AG04450 (cell line): ENCODE data around the gene ZNF385C. TPM values are rescaled to one million over a fixed set of nuclear protein-coding genes. Genes with fewer than 3 reads are reported as not detected.

Experiments used
- CTCF ChIA-PET: fragments of 300-600, 350-600 bp; formaldehyde crosslinking; extraction: SDS; loops from one replicate; lab custom pipeline; 2022; ENCODE audit warnings: antibody characterized with exemption, inconsistent platforms; lab: Charles Lee
- POLR2A ChIA-PET: fragments of 350-600 bp; formaldehyde crosslinking; extraction: SDS; loops from one replicate; lab custom pipeline; 2021; ENCODE audit warnings: antibody characterized with exemption, inconsistent platforms; lab: Yijun Ruan, JAX
- DNase-seq: peaks from one replicate; pipeline ENCODE4 v3.0.0-alpha.2; 2011; ENCODE audit warnings: low read depth, low spot score
- H3K27ac ChIP-seq: one replicate; pipeline ENCODE4 v1.5.1; 2012; ENCODE audit warnings: low read depth, low read length, control low read depth
- H3K27me3 ChIP-seq: one replicate; pipeline ENCODE4 v1.6.0; 2012; ENCODE audit warnings: low read length; ENCODE audit not compliant: control insufficient read depth, insufficient read depth
- H3K4me3 ChIP-seq: 2 replicates; pipeline ENCODE4 v1.5.1; 2011; ENCODE audit warnings: mild to moderate bottlenecking, low read depth, low read length, control low read depth
- H3K9me3 ChIP-seq: 2 replicates; pipeline ENCODE4 v1.5.1; 2012; ENCODE audit warnings: low read length; ENCODE audit not compliant: control insufficient read depth, insufficient read depth
- polyA plus RNA-seq: library from polyadenylated mRNA; depleted of rRNA; stranded (reverse); fragments of >200 nt; gene quantifications from 2 replicates; pipeline ENCODE4 v1.2.3, GENCODE V29; 2011
- TF ChIP-seq, protein P1 (sequence below): IDR thresholded peaks from 2 replicates; pipeline ENCODE4 v1.5.1; 2011; ENCODE audit warnings: low read depth, low read length, control low read depth, inconsistent platforms

Gene ZNF385C
- polyA plus RNA-seq, 1 experiment = not detected

DNA sequence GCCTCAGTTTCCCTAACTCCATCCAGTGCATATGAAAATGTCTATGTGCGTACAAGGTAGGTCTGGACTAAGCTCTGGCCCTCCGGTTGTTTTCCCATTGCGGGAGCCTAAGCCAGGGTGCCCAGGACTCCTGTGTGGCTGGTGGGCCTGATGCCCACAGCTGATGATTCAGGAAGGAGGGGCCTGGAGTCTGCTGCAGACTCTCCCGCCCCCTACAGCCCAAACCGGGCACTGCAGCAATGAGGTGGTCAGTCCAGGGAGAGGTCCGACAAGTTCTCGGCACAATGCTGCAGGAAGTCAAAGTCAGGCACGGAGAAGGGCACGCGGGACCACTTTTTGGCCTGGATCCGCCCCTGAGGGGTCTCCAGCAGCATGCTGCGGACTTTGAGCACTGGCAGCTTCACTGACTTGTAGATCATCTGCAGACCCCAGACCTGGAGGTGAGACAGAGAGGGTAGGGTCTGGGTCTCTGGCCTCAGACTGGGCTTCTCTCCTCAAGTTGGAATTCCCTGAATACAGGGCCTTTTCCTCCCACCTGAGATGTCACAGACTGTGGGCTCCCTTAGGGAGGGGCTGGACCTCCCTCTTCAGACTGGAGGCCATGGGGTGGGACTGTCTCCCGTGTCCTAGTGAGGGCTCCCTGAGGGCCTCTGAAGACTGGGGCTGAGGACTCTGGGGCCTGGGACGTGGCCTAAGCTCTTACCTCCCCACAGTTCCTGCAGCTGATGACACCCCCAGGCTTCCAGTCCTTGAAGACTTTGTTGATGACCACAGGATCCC lies 3.4 kb upstream of the ZNF385C start:
- CTCF ChIA-PET = interaction anchor here (0.5 to 2.1 kb wide), 19 partner anchors 9 to 171 kb away, joined by 3 to 11 read pairs (median 5); partner anchors contain the start of genes DHX58, DNAJC7, NKIRAS2 and ODAD4
- peak; percentile 13 for DNase-seq

DNA sequence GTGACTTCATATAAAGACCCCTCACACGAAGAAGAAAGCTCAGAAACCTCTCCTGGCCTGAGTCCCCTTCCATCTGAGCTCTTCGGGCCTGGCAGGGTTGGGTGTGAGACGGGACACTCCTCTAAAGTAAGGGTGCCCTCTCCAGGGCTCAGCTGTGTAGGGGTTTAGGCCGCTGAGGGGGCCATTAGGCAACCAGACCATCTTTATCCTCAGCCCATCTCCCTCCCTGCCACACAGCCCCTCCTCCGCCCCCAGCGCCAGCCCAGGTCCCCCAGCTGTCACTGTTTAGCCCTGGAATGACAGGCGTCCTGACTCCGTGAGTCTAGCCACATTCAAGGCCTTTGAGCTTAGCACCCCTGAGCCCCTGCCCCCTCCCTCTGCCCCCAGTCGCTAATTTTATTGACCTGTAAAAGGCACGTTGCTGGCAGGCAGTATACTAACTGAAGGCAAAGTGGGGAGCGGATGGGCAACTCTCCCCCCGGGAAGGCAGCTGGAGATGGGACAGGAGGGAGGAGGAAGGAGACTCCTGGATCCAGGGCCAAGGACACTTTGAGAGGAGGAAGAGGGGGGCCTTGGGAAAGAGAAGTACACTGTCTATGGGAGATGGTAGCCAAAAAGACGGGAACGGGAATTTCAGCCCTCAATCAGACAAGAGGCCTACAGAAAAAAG lies 592 bp upstream of the ZNF385C start:
- no peak for DNase-seq
- Histone ChIP-seq H3K27ac (no peak overlapping the region), H3K9me3 (no peaks in the 10 kb centered on the region), H3K4me3 (no peak overlapping the region), H3K27me3 (peaks cover 54% of the 10 kb centered on the region)
- CTCF ChIA-PET = no interaction called here
- POLR2A ChIA-PET = no interaction called here
- TF ChIP-seq, protein P1, sequence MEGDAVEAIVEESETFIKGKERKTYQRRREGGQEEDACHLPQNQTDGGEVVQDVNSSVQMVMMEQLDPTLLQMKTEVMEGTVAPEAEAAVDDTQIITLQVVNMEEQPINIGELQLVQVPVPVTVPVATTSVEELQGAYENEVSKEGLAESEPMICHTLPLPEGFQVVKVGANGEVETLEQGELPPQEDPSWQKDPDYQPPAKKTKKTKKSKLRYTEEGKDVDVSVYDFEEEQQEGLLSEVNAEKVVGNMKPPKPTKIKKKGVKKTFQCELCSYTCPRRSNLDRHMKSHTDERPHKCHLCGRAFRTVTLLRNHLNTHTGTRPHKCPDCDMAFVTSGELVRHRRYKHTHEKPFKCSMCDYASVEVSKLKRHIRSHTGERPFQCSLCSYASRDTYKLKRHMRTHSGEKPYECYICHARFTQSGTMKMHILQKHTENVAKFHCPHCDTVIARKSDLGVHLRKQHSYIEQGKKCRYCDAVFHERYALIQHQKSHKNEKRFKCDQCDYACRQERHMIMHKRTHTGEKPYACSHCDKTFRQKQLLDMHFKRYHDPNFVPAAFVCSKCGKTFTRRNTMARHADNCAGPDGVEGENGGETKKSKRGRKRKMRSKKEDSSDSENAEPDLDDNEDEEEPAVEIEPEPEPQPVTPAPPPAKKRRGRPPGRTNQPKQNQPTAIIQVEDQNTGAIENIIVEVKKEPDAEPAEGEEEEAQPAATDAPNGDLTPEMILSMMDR = no peak

More for the DNA sequence above, 3.4 kb upstream of the ZNF385C start:
- no peak overlapping the region for H3K27ac ChIP-seq
- TF ChIP-seq, protein P1 = peak; percentile 80
- H3K27me3 ChIP-seq = peaks cover 34% of the 10 kb centered on the region
- POLR2A ChIA-PET = interaction anchor here (0.5 kb wide), 1 partner anchor 24 kb away, joined by 4 read pairs; no protein-coding TSS in a partner anchor
- no peaks in the 10 kb centered on the region for H3K9me3 ChIP-seq
- H3K4me3 ChIP-seq = no peak overlapping the region

DNA sequence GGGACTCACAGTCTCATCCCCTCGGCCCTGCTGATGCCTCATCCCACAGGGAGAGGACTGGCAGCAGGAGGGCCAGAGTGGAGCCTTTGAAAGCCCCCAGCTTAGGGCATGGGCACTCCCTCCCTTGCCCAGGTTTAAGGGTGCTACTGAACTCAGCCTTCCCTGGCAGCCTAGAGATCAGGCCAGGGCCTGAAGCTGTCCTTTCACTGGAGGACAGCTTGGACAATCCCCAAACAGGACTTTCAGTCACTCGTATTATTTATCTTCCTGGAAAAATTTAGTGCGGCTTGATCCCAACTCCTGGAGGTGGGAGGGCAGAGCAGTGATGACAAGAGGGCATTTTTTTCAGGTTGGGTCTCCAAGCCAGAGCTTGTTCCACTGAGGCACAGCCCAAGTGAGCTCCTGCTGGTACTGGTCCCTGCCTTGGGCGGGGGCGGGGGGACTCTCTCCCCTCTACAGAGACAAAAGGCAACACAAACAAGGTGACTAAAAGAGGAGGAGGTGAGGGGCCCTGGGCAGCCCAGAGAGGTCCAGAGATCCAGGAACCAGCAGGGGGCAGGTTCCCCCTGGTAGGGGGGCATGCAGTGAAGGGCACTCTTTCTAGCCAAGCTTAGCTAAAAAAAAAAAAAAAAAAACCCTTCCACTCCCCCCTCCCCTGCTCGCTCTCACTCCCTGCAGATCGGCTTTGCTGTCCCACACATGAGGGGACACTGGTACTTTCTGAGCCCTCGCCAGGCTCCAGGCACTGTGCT lies 1.7 kb downstream of the ZNF385C start:
- Histone ChIP-seq H3K27me3 (peaks cover 54% of the 10 kb centered on the region), H3K4me3 (no peak overlapping the region), H3K27ac (no peak overlapping the region), H3K9me3 (no peaks in the 10 kb centered on the region)
- TF ChIP-seq, protein P1 = no peak
- ChIA-PET POLR2A (no interaction called here), CTCF (interaction anchor here (1.0 to 1.2 kb wide), 3 partner anchors 9 to 78 kb away, joined by 3 to 4 read pairs (median 3); no protein-coding TSS in a partner anchor)
- no peak for DNase-seq

- H3K9me3 ChIP-seq = no peaks in the 10 kb centered on the region
- TF ChIP-seq, protein P1 = no peak
- H3K4me3 ChIP-seq = no peak overlapping the region
- H3K27me3 ChIP-seq = peaks cover 56% of the 10 kb centered on the region
- CTCF ChIA-PET = no interaction called here
- DNase-seq = no peak
- POLR2A ChIA-PET = no interaction called here
- H3K27ac ChIP-seq = no peak overlapping the region
Observed at GRCh38 chr17:42094375-42095069, 3.8 kb downstream of the ZNF385C start.
